Right hindlimb (tissue), 1 donor: Measurements from ENCODE around the gene MLNR.
A peak's percentile ranks its signal among the peaks of the same experiment; 100 is the strongest.

Experiments
- DNase-seq: peaks from one replicate; pipeline ENCODE4 v3.0.0-alpha.2; 2018

Gene MLNR

DNA sequence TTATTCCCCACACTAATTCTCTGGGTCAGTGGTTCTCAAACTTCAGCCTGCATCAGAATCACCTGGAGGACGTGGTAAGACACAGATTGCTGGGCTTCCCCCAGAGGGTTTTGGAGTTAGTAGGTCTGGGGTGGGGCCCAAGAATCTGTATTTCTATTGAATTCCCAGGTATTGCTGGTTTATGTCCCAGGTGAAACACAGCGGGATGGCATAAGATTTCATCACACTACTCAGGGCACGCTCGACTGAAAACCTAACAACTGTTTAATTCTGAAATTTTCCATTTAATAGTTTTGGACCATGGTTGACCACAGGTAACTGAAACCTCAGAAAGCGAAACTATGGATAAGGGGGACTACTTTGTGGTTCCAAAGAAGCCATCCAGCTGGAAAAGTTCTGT is 6.5 kb downstream of the MLNR start:
- no peak for DNase-seq

- DNase-seq, result no peak
These were observed 14.6 kb downstream of the MLNR start for GRCh38 chr13:49234741-49235140.

GRCh38 chr13:49235856-49236431 is 15.8 kb downstream of the MLNR start:
- DNase-seq, result no peak

DNA sequence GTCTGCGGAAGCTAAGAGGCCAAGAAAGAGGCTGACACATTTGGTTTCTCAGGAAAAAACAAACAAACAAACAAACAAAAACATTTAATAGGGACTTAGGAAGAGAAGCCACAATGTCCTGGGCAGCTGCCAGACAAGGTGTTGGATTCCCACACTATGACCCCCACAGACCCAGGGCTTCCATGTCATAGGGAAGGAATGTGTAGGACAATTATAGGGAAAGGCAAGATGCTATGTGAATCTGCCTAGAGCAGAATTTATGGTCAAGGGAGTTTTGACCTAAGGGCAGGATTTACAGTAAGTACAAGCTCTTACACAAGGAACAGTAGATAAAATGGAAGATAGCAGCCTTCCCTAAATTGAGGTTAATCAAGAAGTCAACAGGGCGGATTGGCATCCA is 18.5 kb downstream of the MLNR start:
- DNase-seq, result no peak

- no peak for DNase-seq
These were observed 19.9 kb downstream of the MLNR start for GRCh38 chr13:49240017-49240416.

DNA sequence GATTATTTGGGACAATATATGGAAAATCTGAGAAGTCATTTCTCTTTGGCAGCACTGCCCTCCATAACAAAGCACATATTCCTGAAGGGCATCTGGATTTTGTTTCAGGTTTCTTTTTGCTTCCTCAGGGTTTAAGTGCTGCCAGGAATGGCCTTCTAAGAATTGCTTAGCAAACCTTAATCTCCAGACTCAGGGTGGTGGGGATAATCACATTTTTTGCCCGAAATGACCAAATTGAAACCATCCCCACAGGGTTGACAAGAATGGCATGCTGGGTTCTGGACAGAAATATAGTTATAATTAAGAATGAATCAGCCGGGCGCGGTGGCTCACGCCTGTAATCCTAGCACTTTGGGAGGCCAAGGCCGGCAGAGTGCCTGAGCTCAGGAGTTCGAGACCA is 21.2 kb downstream of the MLNR start:
- DNase-seq, result no peak

- DNase-seq, result no peak
These were observed 25.0 kb downstream of the MLNR start for GRCh38 chr13:49245101-49245500.

DNA sequence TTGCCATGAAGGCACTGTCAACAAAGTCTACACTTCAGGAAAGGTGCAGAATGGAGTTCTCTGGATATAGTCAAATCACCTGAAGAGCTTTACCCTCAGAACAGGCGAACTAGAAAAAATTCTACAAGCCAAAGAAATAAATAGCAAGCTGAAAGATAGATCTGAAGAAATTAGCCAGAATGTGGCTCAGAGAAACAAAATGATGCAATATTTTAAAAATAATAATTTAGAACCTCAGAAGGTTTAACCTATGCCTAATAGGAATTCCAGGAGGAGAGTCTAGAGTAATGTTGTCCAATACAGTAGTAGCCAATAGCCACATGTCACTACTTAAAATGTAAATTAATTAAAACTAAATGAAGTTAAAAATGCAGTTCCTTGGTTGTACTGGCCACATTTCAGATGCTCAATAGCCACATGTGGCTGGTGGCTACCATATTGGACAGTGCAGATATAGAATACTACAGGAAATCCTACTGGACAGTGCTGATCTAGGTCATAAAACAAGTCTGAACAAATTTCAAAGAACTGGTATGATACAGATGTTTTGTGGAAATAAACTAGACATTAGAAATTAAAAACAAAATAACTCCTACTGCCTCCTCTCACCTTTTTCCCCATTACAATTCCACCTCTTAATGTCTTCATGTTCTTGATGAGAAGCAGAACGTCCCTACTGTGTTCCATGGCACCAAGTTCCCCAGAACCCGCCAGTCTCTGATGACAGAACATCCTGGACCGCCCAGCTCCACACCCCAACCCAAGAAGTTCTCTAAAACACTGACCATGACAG is 26.9 kb downstream of the MLNR start:
- DNase-seq, result no peak

DNA sequence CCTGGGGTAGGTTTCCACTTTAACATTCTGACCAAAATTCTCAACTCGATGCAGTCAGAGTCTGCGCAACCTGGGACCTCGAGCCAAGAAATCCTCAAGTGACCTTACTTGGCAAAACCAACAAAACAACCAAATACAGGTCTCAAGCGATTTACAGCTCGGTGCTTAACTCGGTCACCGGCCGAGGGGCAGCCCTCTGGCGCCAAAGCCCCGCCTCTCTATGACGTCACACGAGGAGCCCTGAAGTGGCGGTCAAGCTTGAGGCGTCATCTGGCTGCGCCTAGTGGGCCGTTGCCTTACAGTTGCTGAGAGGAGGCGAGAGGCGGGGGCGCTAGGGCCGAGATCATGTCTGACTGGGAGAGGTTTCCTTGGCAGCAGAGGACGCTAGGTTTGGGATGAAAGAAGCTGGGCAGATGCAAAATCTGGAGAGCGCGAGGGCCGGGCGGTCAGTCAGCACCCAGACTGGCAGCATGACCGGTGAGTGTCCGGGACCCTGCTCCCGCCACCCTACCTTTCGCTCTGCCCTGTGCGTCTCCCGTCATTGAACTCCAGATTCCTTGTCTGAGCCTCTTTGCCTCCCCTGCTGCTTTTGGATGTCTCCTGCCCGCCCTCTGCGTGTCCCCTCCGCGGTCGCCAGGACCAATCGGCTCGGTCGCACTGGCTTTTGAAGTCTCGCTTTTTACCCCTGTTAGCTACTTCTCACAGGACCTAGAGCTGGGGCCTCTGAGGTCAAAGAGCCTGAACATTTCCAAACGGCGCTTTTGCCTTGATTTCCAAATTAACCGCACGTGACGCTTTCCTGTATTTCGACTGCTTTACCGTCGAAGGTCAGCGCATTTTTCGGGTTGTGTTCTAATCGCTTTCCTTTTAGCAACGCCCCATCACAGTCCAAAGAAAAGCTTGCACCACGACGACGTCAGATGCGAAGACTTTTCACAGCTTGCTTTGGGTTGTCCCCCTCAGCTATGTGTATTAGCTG is 27.8 kb downstream of the MLNR start, which contains the start of gene CDADC1:
Gene CDADC1, plus strand, starts transcription at position 283 of the 979 bp plus-strand sequence. Its CDS starts 113 bp downstream, at position 396.
- peak; percentile 99 for DNase-seq

DNA sequence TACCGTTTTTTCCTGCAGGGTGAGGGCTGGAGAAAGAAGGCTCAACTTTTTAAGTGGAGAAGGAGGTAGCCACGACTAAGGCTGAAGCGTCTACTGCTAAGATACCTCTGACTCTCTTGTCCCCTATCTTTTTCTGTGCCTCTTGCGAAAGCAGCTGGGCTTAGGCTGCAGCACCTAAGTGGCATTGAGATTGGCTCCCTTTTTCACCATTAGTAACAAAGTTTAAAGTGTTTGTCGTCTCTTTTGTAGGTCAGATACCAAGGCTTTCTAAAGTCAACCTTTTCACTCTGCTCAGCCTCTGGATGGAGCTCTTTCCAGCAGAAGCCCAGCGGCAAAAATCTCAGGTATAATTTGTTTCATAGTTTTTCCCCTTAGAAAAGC is 28.5 kb downstream of the MLNR start:
- DNase-seq, result no peak

GRCh38 chr13:49251326-49251725 is 31.2 kb downstream of the MLNR start:
- no peak for DNase-seq

DNA sequence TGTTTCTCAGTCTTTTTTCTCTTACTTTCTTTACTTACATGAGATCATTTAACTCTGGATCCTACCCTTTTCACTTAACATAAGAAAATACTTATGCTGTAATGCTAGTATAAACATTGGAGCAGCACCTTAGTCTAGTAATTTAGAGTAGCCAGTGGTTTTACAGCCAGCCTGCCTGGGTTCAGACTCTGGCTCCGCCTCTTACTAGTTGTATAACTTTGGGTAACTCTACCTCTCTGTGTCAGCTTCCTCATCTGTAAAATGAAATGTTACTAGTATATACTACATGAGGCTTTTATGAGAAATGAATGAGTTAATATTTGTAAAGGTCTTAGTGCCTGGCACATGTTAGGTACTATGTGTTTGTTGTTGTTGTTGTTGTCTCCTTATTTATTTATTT is 33.2 kb downstream of the MLNR start:
- no peak for DNase-seq

DNA sequence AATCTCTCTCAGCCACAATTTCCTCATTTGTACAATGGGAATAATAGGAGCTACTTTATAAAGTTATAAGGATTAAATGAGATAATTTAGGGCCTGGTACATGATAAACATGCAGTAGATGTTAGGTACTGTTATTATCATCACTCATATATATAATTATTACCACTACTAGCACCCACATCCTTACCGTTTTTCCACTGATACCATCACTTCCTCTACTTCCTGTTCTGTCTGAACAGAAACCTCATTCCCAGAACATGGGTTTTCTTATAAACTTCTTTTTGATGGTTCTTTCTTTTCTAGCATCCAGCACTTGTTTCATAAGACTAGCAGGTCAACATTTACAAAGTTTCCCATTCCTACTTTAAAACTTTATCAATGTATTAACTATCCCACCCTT is 33.9 kb downstream of the MLNR start:
- no peak for DNase-seq

DNA sequence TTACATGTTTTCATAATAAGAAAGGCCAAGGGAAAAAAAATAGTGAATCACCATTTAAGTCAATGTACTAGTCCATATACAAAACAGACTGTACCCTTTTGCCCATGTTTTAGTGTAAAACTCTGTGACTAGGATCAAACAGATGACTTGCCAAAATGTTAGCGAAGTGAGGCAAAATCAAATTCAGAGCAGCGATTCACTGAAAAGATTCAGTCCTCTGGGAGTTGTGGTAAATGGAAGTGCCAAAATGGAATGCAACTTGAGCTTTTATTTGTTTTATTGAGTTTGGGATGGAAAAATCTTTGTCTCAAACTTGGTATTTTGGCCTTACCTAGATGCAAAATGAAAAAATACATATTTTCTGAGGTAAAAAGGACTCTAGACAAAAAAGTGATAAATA is 36.7 kb downstream of the MLNR start:
- no peak for DNase-seq

GRCh38 chr13:49258089-49258796 is 38.1 kb downstream of the MLNR start:
- no peak for DNase-seq

DNA sequence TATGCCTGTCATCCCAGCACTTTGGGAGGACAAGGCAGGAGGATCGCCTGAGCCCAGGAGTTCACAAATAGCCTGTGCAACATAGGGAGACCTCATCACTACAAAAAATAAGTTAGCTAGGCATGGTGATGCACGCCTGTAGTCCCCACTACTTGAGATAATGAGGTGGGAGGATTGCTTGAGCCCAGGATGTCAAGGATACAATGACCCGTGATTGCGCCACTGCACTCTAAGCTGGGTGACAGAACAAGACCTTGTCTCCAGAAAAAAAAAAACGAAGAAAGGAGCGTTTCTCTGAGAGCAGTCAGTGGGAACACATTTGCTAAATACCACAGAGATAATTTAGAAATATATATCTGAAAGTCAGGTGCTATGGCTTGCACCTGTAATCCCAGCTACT is 39.4 kb downstream of the MLNR start:
- no peak for DNase-seq

DNA sequence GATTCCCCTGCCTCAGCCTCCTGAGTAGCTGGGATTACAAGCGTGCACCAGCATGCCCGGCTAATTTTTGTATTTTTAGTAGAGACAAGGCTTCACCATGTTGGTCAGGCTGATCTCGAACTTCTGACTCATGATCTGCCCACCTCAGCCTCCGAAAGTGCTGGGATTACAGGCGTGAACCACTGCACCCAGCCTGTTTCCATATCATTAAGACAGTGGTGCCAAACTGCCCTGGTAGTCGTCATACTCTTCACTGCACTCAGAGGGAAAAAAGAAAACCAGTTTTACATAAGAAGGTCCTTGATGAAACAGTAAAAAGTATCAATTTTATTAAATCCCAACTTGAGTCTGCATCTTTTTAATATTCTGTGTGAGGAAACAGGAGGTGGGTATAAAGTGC is 42.5 kb downstream of the MLNR start:
- no peak for DNase-seq

- DNase-seq, result no peak
These were observed 45.7 kb downstream of the MLNR start for GRCh38 chr13:49265822-49266221.

GRCh38 chr13:49271264-49271663 is 51.1 kb downstream of the MLNR start:
- DNase-seq, result no peak
